OCI-LY7 (cell line): ENCODE results near the gene TP73. TPM values are rescaled to one million over a fixed set of nuclear protein-coding genes. Genes with fewer than 3 reads are reported as not detected.

Experiments
- BruUV-seq: library from RNA; stranded (reverse); fragments of 400-500 nt; replicated peaks from 2 replicates; lab custom pipeline; 2021; lab: Mats Ljungman, UMichigan
- CTCF ChIA-PET: fragments of 300-600 bp; sonication (Branson Sonifier 250); formaldehyde crosslinking; loops from one replicate; lab custom pipeline; 2022; ENCODE audit warnings: antibody characterized with exemption; ENCODE audit not compliant: unreplicated experiment; lab: Charles Lee
- POLR2A ChIA-PET: fragments of 300-600 bp; sonication (Branson Sonifier 250); formaldehyde crosslinking; loops from one replicate; lab custom pipeline; 2022; ENCODE audit warnings: antibody characterized with exemption; lab: Charles Lee
- DNase-seq: peaks from one replicate; pipeline ENCODE4 v3.0.0-alpha.2; 2015; ENCODE audit warnings: low spot score
- H2AFZ ChIP-seq: fragments of 200-600 bp; sonication (generic), shearing (Covaris generic); 2 replicates; pipeline ENCODE4 v1.6.1; 2014; ENCODE audit warnings: mild to moderate bottlenecking, antibody characterized with exemption, low read length, moderate library complexity
- H3K27ac ChIP-seq: fragments of 200-600 bp; sonication (generic); 2 replicates; pipeline ENCODE4 v1.5.1; 2014; ENCODE audit warnings: mixed run types, low read depth, mild to moderate bottlenecking, moderate library complexity, low read length, inconsistent platforms; ENCODE audit not compliant: poor library complexity, severe bottlenecking
- H3K36me3 ChIP-seq: fragments of 200-600 bp; sonication (generic); 2 replicates; pipeline ENCODE4 v1.6.1; 2014; ENCODE audit warnings: mild to moderate bottlenecking, antibody characterized with exemption, low read length, moderate library complexity, mixed read lengths; ENCODE audit not compliant: insufficient read depth
- H3K4me1 ChIP-seq: fragments of 200-600 bp; sonication (generic); 2 replicates; pipeline ENCODE4 v1.5.1; 2014; ENCODE audit warnings: mild to moderate bottlenecking, low read length; ENCODE audit not compliant: insufficient read depth, poor library complexity, severe bottlenecking
- H3K4me2 ChIP-seq: fragments of 200-600 bp; sonication (generic); 2 replicates; pipeline ENCODE4 v1.6.1; 2014; ENCODE audit warnings: mild to moderate bottlenecking, low read length
- H3K4me3 ChIP-seq: fragments of 200-600 bp; sonication (generic); 2 replicates; pipeline ENCODE4 v1.5.1; 2014; ENCODE audit warnings: mild to moderate bottlenecking, low read depth, low read length; ENCODE audit not compliant: poor library complexity, severe bottlenecking
- H3K79me2 ChIP-seq: fragments of 200-600 bp; sonication (generic); 2 replicates; pipeline ENCODE4 v1.6.1; 2016; ENCODE audit warnings: low read depth, mild to moderate bottlenecking, low read length, moderate library complexity, mixed read lengths; ENCODE audit not compliant: insufficient read depth
- H3K9me2 ChIP-seq: fragments of 200-600 bp; sonication (generic); 2 replicates; pipeline ENCODE4 v1.6.1; 2016; ENCODE audit warnings: mild to moderate bottlenecking, low read length, mixed read lengths; ENCODE audit not compliant: insufficient read depth
- H3K9me3 ChIP-seq: fragments of 200-600 bp; sonication (generic); 2 replicates; pipeline ENCODE4 v1.6.1; 2014; ENCODE audit warnings: mild to moderate bottlenecking, mixed run types, low read length, mixed read lengths
- H4K20me1 ChIP-seq: fragments of 200-600 bp; sonication (generic); 2 replicates; pipeline ENCODE4 v1.6.1; 2014; ENCODE audit warnings: mild to moderate bottlenecking, antibody characterized with exemption, low read length, moderate library complexity, mixed read lengths; ENCODE audit not compliant: insufficient read depth
- EZH2phosphoT487 ChIP-seq: fragments of 200-600 bp; sonication (generic); IDR thresholded peaks from 2 replicates; pipeline ENCODE4 v1.6.1; 2018; ENCODE audit warnings: low read depth, borderline replicate concordance, mild to moderate bottlenecking, mixed run types, antibody characterized with exemption, low read length, moderate library complexity, mixed read lengths
- intact Hi-C: fragments of 100-400 bp; cut with micrococcal nuclease; formaldehyde crosslinking; loops from one replicate; pipeline ENCODE4 v1.10.0; 2022; ENCODE audit not compliant: unreplicated experiment
- total RNA-seq, 2 experiments: library from RNA; depleted of rRNA in 1 of 2; stranded (reverse); fragments of >200 nt in 1 of 2; shearing (Covaris generic) in 1 of 2; gene quantifications; 2 replicates each; pipeline ENCODE4 v1.2.3, GENCODE V29; 2014 to 2022
- TF ChIP-seq, protein P1 (sequence below): fragments of 200-600 bp; sonication (generic); conservative IDR thresholded peaks from 2 replicates; pipeline ENCODE4 v1.5.1; 2014; ENCODE audit warnings: mild to moderate bottlenecking, antibody characterized with exemption, low read length, moderate library complexity, mixed read lengths

The TP73 gene
- total RNA-seq, 2 experiments from 2014 or later, result 0.48 TPM; not detected in 1

DNA sequence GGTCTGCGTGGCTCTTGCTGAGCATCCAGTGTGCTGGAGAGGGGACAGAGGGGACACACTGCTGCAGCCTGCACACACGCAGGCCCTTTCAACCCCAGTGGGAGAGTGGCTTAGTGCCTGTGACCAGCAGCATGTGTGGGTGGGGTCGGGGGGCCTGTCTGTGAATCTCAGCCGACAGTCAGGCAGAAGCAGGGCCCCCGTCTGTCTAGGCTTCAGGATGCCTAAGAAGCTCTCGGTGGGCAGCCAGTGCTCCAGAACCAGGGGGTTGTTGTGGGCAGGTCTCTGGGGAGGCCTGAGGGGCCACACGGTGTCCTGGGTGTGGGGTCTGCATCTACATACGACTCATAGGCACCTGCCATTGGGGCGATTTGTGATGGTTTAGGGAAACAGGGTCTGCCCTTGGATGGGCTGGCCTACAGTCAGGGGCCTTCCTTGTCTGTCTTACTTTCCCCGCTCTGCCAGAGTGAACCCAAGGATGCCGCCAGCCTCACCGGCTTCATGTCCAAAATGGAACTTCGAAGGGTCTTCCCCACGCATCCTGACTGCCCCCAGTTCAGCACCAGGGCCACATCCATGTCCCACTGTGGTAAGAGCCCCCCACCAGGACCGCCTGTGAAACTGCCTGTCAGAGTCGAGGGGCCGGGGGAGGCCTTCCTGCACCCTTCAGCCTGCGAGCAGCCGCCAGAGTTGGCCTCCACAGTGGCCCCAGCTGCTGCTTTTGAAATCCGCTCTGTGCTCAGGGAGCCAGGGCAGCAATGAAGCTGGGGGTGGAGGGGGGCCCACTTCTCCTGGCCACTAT is 101.5 kb downstream of the TP73 start:
- Histone ChIP-seq H3K4me3 (no peak overlapping the region), H3K4me1 (no peaks in the 10 kb centered on the region), H3K36me3 (no peaks in the 10 kb centered on the region), H2AFZ (no peak overlapping the region), H3K9me2 (no peaks in the 10 kb centered on the region), H4K20me1 (no peaks in the 10 kb centered on the region), H3K27ac (no peak overlapping the region), H3K4me2 (no peak overlapping the region), H3K79me2 (no peaks in the 10 kb centered on the region), H3K9me3 (no peaks in the 10 kb centered on the region)
- intact Hi-C loops, result no loop called here
- ChIA-PET CTCF (no interaction called here), POLR2A (no interaction called here)
- no TSS peak for BruUV-seq
- TF ChIP-seq, protein P1, sequence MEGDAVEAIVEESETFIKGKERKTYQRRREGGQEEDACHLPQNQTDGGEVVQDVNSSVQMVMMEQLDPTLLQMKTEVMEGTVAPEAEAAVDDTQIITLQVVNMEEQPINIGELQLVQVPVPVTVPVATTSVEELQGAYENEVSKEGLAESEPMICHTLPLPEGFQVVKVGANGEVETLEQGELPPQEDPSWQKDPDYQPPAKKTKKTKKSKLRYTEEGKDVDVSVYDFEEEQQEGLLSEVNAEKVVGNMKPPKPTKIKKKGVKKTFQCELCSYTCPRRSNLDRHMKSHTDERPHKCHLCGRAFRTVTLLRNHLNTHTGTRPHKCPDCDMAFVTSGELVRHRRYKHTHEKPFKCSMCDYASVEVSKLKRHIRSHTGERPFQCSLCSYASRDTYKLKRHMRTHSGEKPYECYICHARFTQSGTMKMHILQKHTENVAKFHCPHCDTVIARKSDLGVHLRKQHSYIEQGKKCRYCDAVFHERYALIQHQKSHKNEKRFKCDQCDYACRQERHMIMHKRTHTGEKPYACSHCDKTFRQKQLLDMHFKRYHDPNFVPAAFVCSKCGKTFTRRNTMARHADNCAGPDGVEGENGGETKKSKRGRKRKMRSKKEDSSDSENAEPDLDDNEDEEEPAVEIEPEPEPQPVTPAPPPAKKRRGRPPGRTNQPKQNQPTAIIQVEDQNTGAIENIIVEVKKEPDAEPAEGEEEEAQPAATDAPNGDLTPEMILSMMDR, result no peak
- no peak for TF ChIP-seq EZH2phosphoT487
- DNase-seq, result no peak

DNA sequence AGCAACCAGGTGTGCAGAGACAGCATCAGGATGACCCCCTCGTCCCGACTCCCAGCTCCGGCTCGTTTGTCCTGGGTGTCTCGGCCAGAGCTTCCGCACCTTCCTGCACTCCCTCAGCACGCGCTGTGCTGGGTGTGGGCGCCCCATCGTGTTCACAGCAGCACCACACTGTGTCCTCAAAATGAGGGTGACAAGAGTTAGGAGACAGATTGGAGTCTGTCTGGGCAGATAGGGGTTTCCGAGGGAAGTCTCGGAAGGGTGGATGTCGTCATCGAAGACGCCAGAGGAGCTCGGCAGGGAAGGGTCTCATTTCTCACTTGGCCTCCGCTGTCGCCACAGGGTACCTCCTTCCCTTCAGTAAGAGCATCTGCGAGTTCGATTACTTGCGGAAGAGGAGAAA is 104.1 kb downstream of the TP73 start:
- POLR2A ChIA-PET, result no interaction called here
- Histone ChIP-seq H3K9me3 (no peaks in the 10 kb centered on the region), H2AFZ (no peak overlapping the region)

DNA sequence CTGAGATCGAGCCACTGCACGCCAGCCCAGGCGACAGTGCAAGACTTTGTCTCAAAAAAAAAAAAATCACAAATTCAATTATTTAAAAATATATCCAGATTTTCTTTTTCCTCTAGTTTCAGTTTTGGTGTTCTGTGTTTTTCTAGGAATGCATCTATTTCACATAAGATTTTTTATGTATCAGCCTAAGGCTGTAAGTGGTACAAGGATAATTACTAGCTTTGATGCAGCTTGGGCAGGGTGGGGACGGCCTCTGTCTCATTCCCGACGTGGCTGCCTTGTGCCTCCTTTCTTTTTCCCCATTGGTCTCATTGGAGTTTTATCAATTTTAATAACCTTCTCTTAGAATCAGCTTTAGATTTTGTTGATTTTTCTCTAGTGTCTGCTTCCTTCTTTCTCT is 106.8 kb downstream of the TP73 start:
- no peak overlapping the region for H3K4me2 ChIP-seq
- BruUV-seq, result no TSS peak
- intact Hi-C loops, result no loop called here
- CTCF ChIA-PET, result no interaction called here
- DNase-seq, result no peak
- POLR2A ChIA-PET, result no interaction called here
- no peak overlapping the region for H3K4me3 ChIP-seq
- H3K36me3 ChIP-seq, result no peaks in the 10 kb centered on the region
- no peak overlapping the region for H3K27ac ChIP-seq
- H3K9me2 ChIP-seq, result no peaks in the 10 kb centered on the region
- no peaks in the 10 kb centered on the region for H3K9me3 ChIP-seq
- H3K79me2 ChIP-seq, result no peaks in the 10 kb centered on the region
- no peaks in the 10 kb centered on the region for H3K4me1 ChIP-seq
- TF ChIP-seq EZH2phosphoT487, result no peak
- H4K20me1 ChIP-seq, result no peaks in the 10 kb centered on the region
- no peak overlapping the region for H2AFZ ChIP-seq

More for the DNA sequence above, 104.1 kb downstream of the TP73 start:
- no peak overlapping the region for H3K4me2 ChIP-seq
- no peaks in the 10 kb centered on the region for H3K9me2 ChIP-seq
- CTCF ChIA-PET, result no interaction called here
- DNase-seq, result no peak
- BruUV-seq, result no TSS peak
- TF ChIP-seq, protein P1, result no peak
- TF ChIP-seq EZH2phosphoT487, result no peak
- no peaks in the 10 kb centered on the region for H3K4me1 ChIP-seq
- no peak overlapping the region for H3K27ac ChIP-seq
- no peak overlapping the region for H3K4me3 ChIP-seq
- H3K79me2 ChIP-seq, result no peaks in the 10 kb centered on the region
- intact Hi-C loops, result no loop called here
- H3K36me3 ChIP-seq, result no peaks in the 10 kb centered on the region
- H4K20me1 ChIP-seq, result no peaks in the 10 kb centered on the region
